Activated naive CD4-positive, alpha-beta T cell (primary cell): ENCODE results near the gene SLC66A1.

Source experiments
- DNase-seq, 4 experiments: peaks; one replicate each; lab custom pipeline; 2025; lab: John Stamatoyannopoulos, UW

The SLC66A1 gene

DNA sequence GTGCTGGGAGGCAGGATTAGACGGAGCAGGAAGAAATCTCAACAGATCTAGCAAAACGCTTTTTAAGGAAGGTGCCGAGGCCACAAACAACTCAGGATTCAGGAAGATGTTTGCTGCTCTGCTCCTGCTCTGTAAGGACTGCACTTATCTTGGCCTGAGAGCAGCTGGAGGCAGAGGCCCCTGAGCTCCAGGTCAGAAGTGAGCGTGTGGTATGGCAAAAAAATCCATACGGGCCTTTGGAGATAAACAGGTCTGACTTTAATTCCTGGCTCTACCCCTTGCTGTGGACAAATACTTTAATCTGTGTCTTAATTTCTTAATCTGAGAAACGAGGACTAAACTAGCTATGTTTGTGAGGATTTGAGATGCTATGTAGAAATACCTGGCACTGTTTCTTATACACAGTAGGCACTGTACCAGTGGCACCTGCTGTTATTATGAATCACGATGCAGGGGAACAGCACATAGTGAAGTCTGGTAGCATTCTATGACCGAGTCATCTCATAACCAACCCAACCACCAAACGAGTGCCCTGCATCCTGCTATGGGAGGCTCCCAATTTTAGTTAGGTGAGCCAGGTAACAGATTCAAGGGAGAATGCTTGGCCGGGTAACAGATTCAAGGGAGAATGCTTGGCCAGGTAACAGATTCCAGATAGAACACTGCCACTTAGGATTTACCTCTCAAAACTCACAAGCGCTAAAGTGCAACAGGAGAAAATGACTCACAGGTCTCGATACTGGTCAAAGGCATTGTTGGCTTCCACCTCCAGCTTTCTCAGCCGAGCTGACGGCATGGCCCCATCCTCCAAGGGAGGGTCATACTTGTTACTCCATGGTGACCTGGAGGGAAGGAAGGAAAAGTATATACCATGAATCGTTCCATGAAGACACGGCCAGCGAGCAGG lies 65.9 kb downstream of the SLC66A1 start:
- no peak for DNase-seq
